Measurements from ENCODE around the gene CCBE1.

DNA sequence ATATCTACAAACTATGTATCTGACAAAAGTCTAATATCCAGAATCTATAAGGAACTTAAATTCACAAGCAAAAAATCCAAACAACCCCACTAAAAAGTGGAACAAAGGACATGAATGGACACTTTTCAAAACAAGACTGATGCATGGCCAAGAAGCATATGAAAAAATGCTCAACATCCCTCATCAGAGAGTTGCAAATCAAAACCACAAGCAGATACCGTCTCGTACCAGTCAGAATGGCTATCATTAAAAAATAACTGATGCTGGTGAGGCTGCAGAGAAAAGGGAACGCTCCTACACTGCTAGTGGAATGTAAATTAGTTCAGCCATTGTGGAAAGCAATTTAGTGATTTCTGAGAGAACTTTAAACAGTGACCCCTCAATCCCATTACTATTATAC is 56.5 kb downstream of the CCBE1 start:
- TF ChIP-seq CTCF (IDR thresholded peaks at IDR 0.05), result no peak
- TF ChIP-seq EZH2 (IDR thresholded peaks at IDR 0.05), result no peak

Measured in neural progenitor cell (in vitro differentiated cells).